HEK293 (cell line): ENCODE measurements around the gene OVOL3.

Experiments
- CTCF ChIA-PET: fragments of 350-600 bp; formaldehyde crosslinking; extraction: SDS; loops from one replicate; lab custom pipeline; 2021; ENCODE audit warnings: antibody characterized with exemption; lab: Yijun Ruan, JAX
- POLR2A ChIA-PET: fragments of 300-600 bp; formaldehyde crosslinking; extraction: SDS; loops from one replicate; lab custom pipeline; 2020; ENCODE audit warnings: antibody characterized with exemption, inconsistent platforms; lab: Yijun Ruan, JAX
- H3K27ac ChIP-seq: fragments of 200-500 bp; sonication (Bioruptor generic); 2 replicates; pipeline ENCODE4 v1.5.1; 2014; ENCODE audit warnings: low read depth, low read length, control low read depth, inconsistent platforms; ENCODE audit errors: extremely low read depth
- H3K36me3 ChIP-seq, 2 experiments: fragments of 200-500 bp in 1 of 2; sonication (Bioruptor generic) in 1 of 2; 1 replicate in 1 of 2; 2 replicates in 1 of 2; pipeline ENCODE4 v1.5.1; 2014 to 2017; ENCODE audit warnings: inconsistent platforms in 2 of 2, low read length in 2 of 2; ENCODE audit not compliant: control insufficient read depth in 2 of 2, insufficient read depth in 1 of 2
- H3K4me1 ChIP-seq: fragments of 200-500 bp; sonication (Bioruptor generic); 2 replicates; pipeline ENCODE4 v1.5.1; 2014; ENCODE audit warnings: mild to moderate bottlenecking, low read length, inconsistent platforms; ENCODE audit not compliant: control insufficient read depth, insufficient read depth
- H3K4me3 ChIP-seq: 2 replicates; pipeline ENCODE4 v1.5.1; 2011; ENCODE audit warnings: low read depth, mild to moderate bottlenecking, control low read depth, low read length, moderate library complexity
- H3K9me3 ChIP-seq: fragments of 200-500 bp; sonication (Bioruptor generic); 2 replicates; pipeline ENCODE4 v1.5.1; 2014; ENCODE audit warnings: low read depth, low read length, inconsistent platforms; ENCODE audit not compliant: control insufficient read depth, insufficient read depth
- EGR2 ChIP-seq: fragments of 450-650 bp; formaldehyde crosslinking; IDR thresholded peaks from 2 replicates; pipeline ENCODE4 v1.5.1; 2016; ENCODE audit warnings: low read depth, missing biosample characterization, missing genetic modification characterization
- HOXD13 ChIP-seq: sonication (generic); formaldehyde crosslinking; IDR thresholded peaks from 2 replicates; pipeline ENCODE4 v1.8.0; 2022; ENCODE audit warnings: missing genetic modification reagents, borderline replicate concordance
- IKZF3 ChIP-seq: fragments of 450-650 bp; IDR thresholded peaks from 2 replicates; pipeline ENCODE4 v1.5.0; 2018; ENCODE audit warnings: missing biosample characterization, mild to moderate bottlenecking, missing genetic modification characterization, moderate library complexity
- KLF9 ChIP-seq: fragments of 450-650 bp; formaldehyde crosslinking; IDR thresholded peaks from 2 replicates; pipeline ENCODE4 v1.5.1; 2016; ENCODE audit warnings: missing biosample characterization, missing genetic modification characterization, low read depth
- REPIN1 ChIP-seq: fragments of 450-650 bp; formaldehyde crosslinking; IDR thresholded peaks from 2 replicates; pipeline ENCODE4 v1.5.1; 2017; ENCODE audit warnings: missing biosample characterization, missing genetic modification characterization, low read depth
- YY2 ChIP-seq: fragments of 450-650 bp; formaldehyde crosslinking; IDR thresholded peaks from 2 replicates; pipeline ENCODE4 v1.5.1; 2016; ENCODE audit warnings: missing biosample characterization, missing genetic modification characterization
- ZBTB1 ChIP-seq: fragments of 450-650 bp; formaldehyde crosslinking; IDR thresholded peaks from 2 replicates; pipeline ENCODE4 v1.5.1; 2016; ENCODE audit warnings: missing biosample characterization, missing genetic modification characterization
- ZFHX2 ChIP-seq: fragments of 450-650 bp; formaldehyde crosslinking; conservative IDR thresholded peaks from 2 replicates; pipeline ENCODE4 v1.5.1; 2016; ENCODE audit warnings: missing biosample characterization, missing genetic modification characterization
- ZNF223 ChIP-seq: fragments of 450-650 bp; formaldehyde crosslinking; IDR thresholded peaks from 2 replicates; pipeline ENCODE4 v1.5.1; 2016; ENCODE audit warnings: missing biosample characterization, missing genetic modification characterization
- ZNF335 ChIP-seq: fragments of 450-650 bp; formaldehyde crosslinking; conservative IDR thresholded peaks from 2 replicates; pipeline ENCODE4 v1.5.1; 2016; ENCODE audit warnings: missing biosample characterization, missing genetic modification characterization
- ZNF366 ChIP-seq: fragments of 450-650 bp; formaldehyde crosslinking; conservative IDR thresholded peaks from 2 replicates; pipeline ENCODE4 v1.5.1; 2016; ENCODE audit warnings: missing biosample characterization, missing genetic modification characterization
- ZNF394 ChIP-seq: fragments of 450-650 bp; formaldehyde crosslinking; IDR thresholded peaks from 2 replicates; pipeline ENCODE4 v1.5.1; 2016; ENCODE audit warnings: missing biosample characterization, missing genetic modification characterization, mild to moderate bottlenecking, moderate library complexity, borderline replicate concordance
- ZNF501 ChIP-seq: fragments of 450-650 bp; formaldehyde crosslinking; IDR thresholded peaks from 2 replicates; pipeline ENCODE4 v1.5.1; 2016; ENCODE audit warnings: missing biosample characterization, missing genetic modification characterization
- ZNF560 ChIP-seq: fragments of 450-650 bp; formaldehyde crosslinking; IDR thresholded peaks from 2 replicates; pipeline ENCODE4 v1.5.1; 2017; ENCODE audit warnings: missing biosample characterization, missing genetic modification characterization, borderline replicate concordance
- ZNF561 ChIP-seq: fragments of 450-650 bp; IDR thresholded peaks from 2 replicates; pipeline ENCODE4 v1.5.1; 2018; ENCODE audit warnings: missing biosample characterization, missing genetic modification characterization, borderline replicate concordance
- ZNF626 ChIP-seq: fragments of 450-650 bp; sonication (Bioruptor Pico); formaldehyde crosslinking; IDR thresholded peaks from 2 replicates; pipeline ENCODE4 v1.5.1; 2018; ENCODE audit warnings: missing biosample characterization, missing genetic modification characterization, inconsistent platforms
- ZNF660 ChIP-seq: fragments of 450-650 bp; IDR thresholded peaks from 2 replicates; pipeline ENCODE4 v1.5.1; 2018; ENCODE audit warnings: missing biosample characterization, mild to moderate bottlenecking, missing genetic modification characterization
- ZNF707 ChIP-seq: fragments of 450-650 bp; formaldehyde crosslinking; IDR thresholded peaks from 2 replicates; pipeline ENCODE4 v1.5.1; 2016; ENCODE audit warnings: missing biosample characterization, missing genetic modification characterization
- ZNF791 ChIP-seq: fragments of 450-650 bp; formaldehyde crosslinking; IDR thresholded peaks from 2 replicates; pipeline ENCODE4 v1.5.1; 2016; ENCODE audit warnings: missing biosample characterization, missing genetic modification characterization
- ZNF792 ChIP-seq: fragments of 450-650 bp; formaldehyde crosslinking; IDR thresholded peaks from 2 replicates; pipeline ENCODE4 v1.5.1; 2016; ENCODE audit warnings: missing biosample characterization, missing genetic modification characterization
- TF ChIP-seq, protein P1 (sequence below): fragments of 450-650 bp; formaldehyde crosslinking; IDR thresholded peaks from 2 replicates; pipeline ENCODE4 v1.5.1; 2016; ENCODE audit warnings: missing biosample characterization, missing genetic modification characterization
- TF ChIP-seq, protein P2 (sequence below): fragments of 450-650 bp; formaldehyde crosslinking; IDR thresholded peaks from 2 replicates; pipeline ENCODE4 v1.5.1; 2017; ENCODE audit warnings: missing biosample characterization, mild to moderate bottlenecking, missing genetic modification characterization, moderate library complexity
- TF ChIP-seq, protein P3 (sequence below): fragments of 450-650 bp; formaldehyde crosslinking; IDR thresholded peaks from 2 replicates; pipeline ENCODE4 v1.5.1; 2016; ENCODE audit warnings: missing biosample characterization, missing genetic modification characterization

OVOL3 gene

DNA sequence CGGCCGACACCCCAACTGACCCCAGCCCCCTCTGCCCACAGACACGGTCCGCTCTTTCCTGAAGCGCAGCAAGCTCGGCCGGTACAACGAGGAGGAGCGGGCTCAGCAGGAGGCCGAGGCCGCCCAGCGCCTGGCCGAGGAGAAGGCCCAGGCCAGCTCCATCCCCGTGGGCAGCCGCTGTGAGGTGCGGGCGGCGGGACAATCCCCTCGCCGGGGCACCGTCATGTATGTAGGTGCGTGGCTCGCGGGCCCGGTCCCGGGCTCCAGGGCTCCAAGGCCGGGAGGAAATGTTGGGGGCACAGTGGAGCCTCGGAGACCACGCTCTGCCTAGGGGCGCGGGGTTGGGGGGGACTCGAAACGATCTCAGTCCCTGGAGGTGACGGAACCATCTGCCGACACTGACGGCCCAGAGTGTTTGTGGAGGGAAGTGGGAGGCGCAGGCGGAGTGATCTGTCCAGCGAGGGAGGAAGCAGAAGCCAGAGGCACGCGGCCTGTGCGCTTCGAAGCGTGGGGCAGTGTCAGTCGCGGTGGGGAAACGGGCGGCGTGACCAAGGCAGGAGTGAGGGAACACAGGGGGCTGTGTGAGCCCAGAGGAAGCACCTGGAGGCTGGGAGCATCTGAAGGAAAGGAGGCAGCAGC, 10.7 kb downstream of the OVOL3 start:
- Histone ChIP-seq H3K4me1 (peaks cover 17% of the 10 kb centered on the region), H3K9me3 (no peaks in the 10 kb centered on the region), H3K36me3 (peaks cover 74 to 88% of the 10 kb centered on the region in 2 experiments), H3K27ac (no peak overlapping the region), H3K4me3 (no peak overlapping the region)
- ChIA-PET POLR2A (no interaction called here), CTCF (no interaction called here)
- TF ChIP-seq ZFHX2 (tag by site-specific recombination) (peak; percentile 12; the same call in 1 of the 2 replicates), KLF9 (tag by site-specific recombination) (no peak), EGR2 (tag by site-specific recombination) (peak; percentile 38; the same call in 1 of the 2 replicates), ZNF394 (tag by site-specific recombination) (peak; percentile 49; the same call in 1 of the 2 replicates), ZNF501 (no peak)

DNA sequence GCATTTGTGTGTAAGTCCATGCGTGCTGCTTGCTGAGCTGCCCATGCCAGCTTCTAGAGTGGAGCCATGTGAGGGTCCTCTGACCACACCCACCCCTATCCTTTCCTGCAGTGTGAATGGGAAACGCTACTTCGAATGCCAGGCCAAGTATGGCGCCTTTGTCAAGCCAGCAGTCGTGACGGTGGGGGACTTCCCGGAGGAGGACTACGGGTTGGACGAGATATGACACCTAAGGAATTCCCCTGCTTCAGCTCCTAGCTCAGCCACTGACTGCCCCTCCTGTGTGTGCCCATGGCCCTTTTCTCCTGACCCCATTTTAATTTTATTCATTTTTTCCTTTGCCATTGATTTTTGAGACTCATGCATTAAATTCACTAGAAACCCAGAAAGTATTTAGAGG, 14.6 kb downstream of the OVOL3 start:
- ChIA-PET POLR2A (interaction anchor here (0.9 to 6.3 kb wide), 4 partner anchors 11 to 71 kb away, joined by 3 to 96 read pairs (median 35); partner anchors contain the start of genes CAPNS1, POLR2I, TBCB and THAP8), CTCF (interaction anchor here (0.7 to 11.2 kb wide), 6 partner anchors 12 to 279 kb away, joined by 3 to 289 read pairs (median 16); partner anchors contain the start of gene WDR62)
- TF ChIP-seq YY2 (tag by site-specific recombination) = no peak
- TF ChIP-seq, protein P1, sequence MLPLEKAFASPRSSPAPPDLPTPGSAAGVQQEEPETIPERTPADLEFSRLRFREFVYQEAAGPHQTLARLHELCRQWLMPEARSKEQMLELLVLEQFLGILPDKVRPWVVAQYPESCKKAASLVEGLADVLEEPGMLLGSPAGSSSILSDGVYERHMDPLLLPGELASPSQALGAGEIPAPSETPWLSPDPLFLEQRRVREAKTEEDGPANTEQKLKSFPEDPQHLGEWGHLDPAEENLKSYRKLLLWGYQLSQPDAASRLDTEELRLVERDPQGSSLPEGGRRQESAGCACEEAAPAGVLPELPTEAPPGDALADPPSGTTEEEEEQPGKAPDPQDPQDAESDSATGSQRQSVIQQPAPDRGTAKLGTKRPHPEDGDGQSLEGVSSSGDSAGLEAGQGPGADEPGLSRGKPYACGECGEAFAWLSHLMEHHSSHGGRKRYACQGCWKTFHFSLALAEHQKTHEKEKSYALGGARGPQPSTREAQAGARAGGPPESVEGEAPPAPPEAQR = no peak
- TF ChIP-seq ZNF660 = no peak
- no peak for TF ChIP-seq IKZF3 (tag by site-specific recombination)
- TF ChIP-seq, protein P2, sequence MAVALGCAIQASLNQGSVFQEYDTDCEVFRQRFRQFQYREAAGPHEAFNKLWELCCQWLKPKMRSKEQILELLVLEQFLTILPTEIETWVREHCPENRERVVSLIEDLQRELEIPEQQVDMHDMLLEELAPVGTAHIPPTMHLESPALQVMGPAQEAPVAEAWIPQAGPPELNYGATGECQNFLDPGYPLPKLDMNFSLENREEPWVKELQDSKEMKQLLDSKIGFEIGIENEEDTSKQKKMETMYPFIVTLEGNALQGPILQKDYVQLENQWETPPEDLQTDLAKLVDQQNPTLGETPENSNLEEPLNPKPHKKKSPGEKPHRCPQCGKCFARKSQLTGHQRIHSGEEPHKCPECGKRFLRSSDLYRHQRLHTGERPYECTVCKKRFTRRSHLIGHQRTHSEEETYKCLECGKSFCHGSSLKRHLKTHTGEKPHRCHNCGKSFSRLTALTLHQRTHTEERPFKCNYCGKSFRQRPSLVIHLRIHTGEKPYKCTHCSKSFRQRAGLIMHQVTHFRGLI (tag by site-specific recombination) = no peak
- TF ChIP-seq REPIN1 (tag by site-specific recombination) = no peak
- no peak for TF ChIP-seq ZNF335 (tag by site-specific recombination)
- no peak for TF ChIP-seq ZNF792 (tag by site-specific recombination)
- TF ChIP-seq, protein P3, sequence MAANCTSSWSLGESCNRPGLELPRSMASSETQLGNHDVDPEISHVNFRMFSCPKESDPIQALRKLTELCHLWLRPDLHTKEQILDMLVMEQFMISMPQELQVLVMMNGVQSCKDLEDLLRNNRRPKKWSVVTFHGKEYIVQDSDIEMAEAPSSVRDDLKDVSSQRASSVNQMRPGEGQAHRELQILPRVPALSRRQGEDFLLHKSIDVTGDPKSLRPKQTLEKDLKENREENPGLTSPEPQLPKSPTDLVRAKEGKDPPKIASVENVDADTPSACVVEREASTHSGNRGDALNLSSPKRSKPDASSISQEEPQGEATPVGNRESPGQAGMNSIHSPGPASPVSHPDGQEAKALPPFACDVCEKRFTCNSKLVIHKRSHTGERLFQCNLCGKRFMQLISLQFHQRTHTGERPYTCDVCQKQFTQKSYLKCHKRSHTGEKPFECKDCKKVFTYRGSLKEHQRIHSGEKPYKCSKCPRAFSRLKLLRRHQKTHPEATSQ (tag by site-specific recombination) = no peak
- no peak for TF ChIP-seq ZNF561 (tag by site-specific recombination)
- TF ChIP-seq ZBTB1 = no peak
- no peak for TF ChIP-seq ZNF223 (tag by site-specific recombination)
- TF ChIP-seq ZNF366 (tag by site-specific recombination) = no peak
- no peak for TF ChIP-seq ZNF560 (tag by site-specific recombination)
- TF ChIP-seq ZNF707 (tag by site-specific recombination) = no peak
- no peak for TF ChIP-seq ZNF791 (tag by site-specific recombination)
- no peak for TF ChIP-seq HOXD13 (CRISPR knock-in tag)
- no peak for TF ChIP-seq ZNF626
- peaks cover 2% of the 10 kb centered on the region for H3K9me3 ChIP-seq
- H3K36me3 ChIP-seq = peaks cover 47 to 62% of the 10 kb centered on the region in 2 experiments
- peaks cover 11% of the 10 kb centered on the region for H3K4me1 ChIP-seq
- H3K4me3 ChIP-seq = no peak overlapping the region
- H3K27ac ChIP-seq = no peak overlapping the region
